Measurements from ENCODE around the gene PSMA2. TPM values are rescaled to one million over a fixed set of nuclear protein-coding genes. Genes with fewer than 3 reads are reported as not detected.

The PSMA2 gene
- total RNA-seq, 1 experiment from 2014 or later, result 228 TPM

DNA sequence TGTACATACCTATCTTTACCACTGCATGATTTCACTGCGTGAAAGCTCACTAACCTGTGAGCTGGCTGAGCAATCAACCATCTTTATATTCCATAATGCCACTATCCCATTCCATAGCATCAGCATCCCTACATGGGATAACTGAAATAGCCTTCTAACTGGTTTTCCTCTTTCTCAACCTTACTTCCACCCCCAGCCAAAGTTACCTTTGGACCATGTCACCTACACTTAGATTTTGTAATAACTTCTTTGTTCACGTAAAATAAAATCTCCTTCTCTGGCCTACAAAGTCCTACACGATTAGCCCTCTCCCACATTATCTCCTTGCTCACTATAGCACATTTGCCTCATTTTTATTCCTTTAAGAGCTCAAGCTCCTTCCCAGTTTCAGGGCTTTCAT lies 2.5 kb downstream of the PSMA2 start:
- POLR2A ChIA-PET, result no interaction called here
- no peak for ATAC-seq
- peak overlapping the region; percentile 20 for H3K4me3 Mint-ChIP-seq

DNA sequence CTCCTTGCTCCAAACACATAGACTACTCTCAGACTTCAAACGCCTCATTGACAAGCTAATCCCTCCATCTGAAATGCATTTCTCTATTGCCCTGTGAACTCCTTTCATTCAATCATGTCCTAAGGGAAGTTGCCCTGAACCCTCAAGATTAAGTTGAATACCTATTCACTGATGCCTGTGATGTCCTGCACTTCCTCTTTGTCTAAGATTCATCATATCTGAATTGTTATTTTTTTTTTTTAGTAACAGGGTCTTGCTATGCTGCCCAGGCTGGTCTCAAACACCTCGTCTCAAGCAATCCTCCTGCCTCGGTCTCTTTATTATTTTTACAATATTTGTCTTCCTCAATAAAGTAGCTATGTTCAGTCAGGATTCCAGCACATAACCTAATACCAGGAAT lies 3.2 kb downstream of the PSMA2 start:
- POLR2A ChIA-PET, result no interaction called here
- H3K4me1 Mint-ChIP-seq, result peaks cover 27% of the 10 kb centered on the region
- H3K27me3 Mint-ChIP-seq (ENCODE audit: low read depth), result no peaks in the 10 kb centered on the region
- no peak overlapping the region for H3K4me3 Mint-ChIP-seq
- DNase-seq (ENCODE audit: low spot score) (no peak), ATAC-seq (no peak)
- peaks cover 41% of the 10 kb centered on the region for H3K36me3 Mint-ChIP-seq
- H3K27ac Mint-ChIP-seq, result peak overlapping the region; percentile 51
- peak; percentile 36; the same call in 1 of the 2 replicates for TF ChIP-seq ZNF121 (CRISPR knock-in tag; IDR thresholded peaks at IDR 0.05)
- TF ChIP-seq, protein P1, sequence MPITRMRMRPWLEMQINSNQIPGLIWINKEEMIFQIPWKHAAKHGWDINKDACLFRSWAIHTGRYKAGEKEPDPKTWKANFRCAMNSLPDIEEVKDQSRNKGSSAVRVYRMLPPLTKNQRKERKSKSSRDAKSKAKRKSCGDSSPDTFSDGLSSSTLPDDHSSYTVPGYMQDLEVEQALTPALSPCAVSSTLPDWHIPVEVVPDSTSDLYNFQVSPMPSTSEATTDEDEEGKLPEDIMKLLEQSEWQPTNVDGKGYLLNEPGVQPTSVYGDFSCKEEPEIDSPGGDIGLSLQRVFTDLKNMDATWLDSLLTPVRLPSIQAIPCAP (CRISPR knock-in tag; IDR thresholded peaks at IDR 0.05), result no peak
- CTCF ChIA-PET, result interaction anchor here (1.4 to 2.3 kb wide), 2 partner anchors 12 to 988 kb away, joined by 5 to 14 read pairs; no protein-coding TSS in a partner anchor
- H3K9me3 Mint-ChIP-seq, result no peaks in the 10 kb centered on the region

More for the DNA sequence above, 2.5 kb downstream of the PSMA2 start:
- Mint-ChIP-seq H3K36me3 (peaks cover 36% of the 10 kb centered on the region), H3K27ac (peak overlapping the region; percentile 12; the same call in 1 of the 2 replicates), H3K9me3 (no peaks in the 10 kb centered on the region), H3K4me1 (peaks cover 27% of the 10 kb centered on the region), H3K27me3 (ENCODE audit: low read depth) (no peaks in the 10 kb centered on the region)
- CTCF ChIA-PET, result interaction anchor here (1.4 to 2.3 kb wide), 3 partner anchors 12 to 989 kb away, joined by 5 to 14 read pairs (median 5); no protein-coding TSS in a partner anchor
- DNase-seq (ENCODE audit: low spot score), result no peak
- TF ChIP-seq TEAD1 (CRISPR knock-in tag; IDR thresholded peaks at IDR 0.05), result no peak
- TF ChIP-seq JUN (CRISPR knock-in tag; IDR thresholded peaks at IDR 0.05), result no peak
- no peak for TF ChIP-seq PRRX2 (CRISPR knock-in tag; IDR thresholded peaks at IDR 0.05)
- TF ChIP-seq, protein P2, sequence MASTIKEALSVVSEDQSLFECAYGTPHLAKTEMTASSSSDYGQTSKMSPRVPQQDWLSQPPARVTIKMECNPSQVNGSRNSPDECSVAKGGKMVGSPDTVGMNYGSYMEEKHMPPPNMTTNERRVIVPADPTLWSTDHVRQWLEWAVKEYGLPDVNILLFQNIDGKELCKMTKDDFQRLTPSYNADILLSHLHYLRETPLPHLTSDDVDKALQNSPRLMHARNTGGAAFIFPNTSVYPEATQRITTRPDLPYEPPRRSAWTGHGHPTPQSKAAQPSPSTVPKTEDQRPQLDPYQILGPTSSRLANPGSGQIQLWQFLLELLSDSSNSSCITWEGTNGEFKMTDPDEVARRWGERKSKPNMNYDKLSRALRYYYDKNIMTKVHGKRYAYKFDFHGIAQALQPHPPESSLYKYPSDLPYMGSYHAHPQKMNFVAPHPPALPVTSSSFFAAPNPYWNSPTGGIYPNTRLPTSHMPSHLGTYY (CRISPR knock-in tag; IDR thresholded peaks at IDR 0.05), result no peak
- TF ChIP-seq, protein P3, sequence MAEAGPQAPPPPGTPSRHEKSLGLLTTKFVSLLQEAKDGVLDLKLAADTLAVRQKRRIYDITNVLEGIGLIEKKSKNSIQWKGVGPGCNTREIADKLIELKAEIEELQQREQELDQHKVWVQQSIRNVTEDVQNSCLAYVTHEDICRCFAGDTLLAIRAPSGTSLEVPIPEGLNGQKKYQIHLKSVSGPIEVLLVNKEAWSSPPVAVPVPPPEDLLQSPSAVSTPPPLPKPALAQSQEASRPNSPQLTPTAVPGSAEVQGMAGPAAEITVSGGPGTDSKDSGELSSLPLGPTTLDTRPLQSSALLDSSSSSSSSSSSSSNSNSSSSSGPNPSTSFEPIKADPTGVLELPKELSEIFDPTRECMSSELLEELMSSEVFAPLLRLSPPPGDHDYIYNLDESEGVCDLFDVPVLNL (CRISPR knock-in tag; IDR thresholded peaks at IDR 0.05; ENCODE audit: borderline replicate concordance, low read depth), result no peak
- TF ChIP-seq JAZF1 (CRISPR knock-in tag; IDR thresholded peaks at IDR 0.05), result no peak
- TF ChIP-seq ZBTB21 (CRISPR knock-in tag; IDR thresholded peaks at IDR 0.05; ENCODE audit: borderline replicate concordance), result no peak

DNA sequence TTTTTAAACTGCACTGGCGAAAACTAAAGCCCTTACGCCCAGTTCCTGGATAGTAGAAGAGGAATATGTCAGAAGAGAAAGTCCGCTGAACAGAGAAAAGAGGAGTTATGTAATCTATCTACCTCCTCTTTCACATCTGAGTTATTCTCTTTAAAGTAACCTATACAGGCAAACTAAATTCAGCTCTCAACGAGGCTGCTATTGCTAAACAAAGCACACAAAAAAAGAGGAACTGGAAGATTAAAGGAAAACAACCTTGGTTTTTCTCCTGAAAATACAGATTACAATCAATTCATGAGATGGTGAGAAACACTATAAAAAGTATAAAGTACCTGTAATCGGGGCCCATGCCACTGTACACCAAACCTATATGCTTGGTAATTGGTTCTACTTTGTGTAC lies 5.8 kb downstream of the PSMA2 start:
- CTCF ChIA-PET, result interaction anchor here (1.1 kb wide), 1 partner anchor 15 kb away, joined by 7 read pairs; no protein-coding TSS in a partner anchor
- no peak for ATAC-seq
- no peak overlapping the region for H3K4me3 Mint-ChIP-seq
- TF ChIP-seq NR1H2 (CRISPR knock-in tag; IDR thresholded peaks at IDR 0.05) (no peak), JUN (CRISPR knock-in tag; IDR thresholded peaks at IDR 0.05) (no peak), SMAD3 (CRISPR knock-in tag; IDR thresholded peaks at IDR 0.05; ENCODE audit: borderline replicate concordance) (no peak), ZNF317 (CRISPR knock-in tag; IDR thresholded peaks at IDR 0.05; ENCODE audit: borderline replicate concordance, low read depth) (no peak), ZNF396 (CRISPR knock-in tag; IDR thresholded peaks at IDR 0.05; ENCODE audit: borderline replicate concordance) (no peak), RORB (CRISPR knock-in tag; IDR thresholded peaks at IDR 0.05) (no peak), MXD4 (CRISPR knock-in tag; IDR thresholded peaks at IDR 0.05; ENCODE audit: borderline replicate concordance) (no peak), ZNF423 (CRISPR knock-in tag; IDR thresholded peaks at IDR 0.05) (no peak)
- TF ChIP-seq, protein P4, sequence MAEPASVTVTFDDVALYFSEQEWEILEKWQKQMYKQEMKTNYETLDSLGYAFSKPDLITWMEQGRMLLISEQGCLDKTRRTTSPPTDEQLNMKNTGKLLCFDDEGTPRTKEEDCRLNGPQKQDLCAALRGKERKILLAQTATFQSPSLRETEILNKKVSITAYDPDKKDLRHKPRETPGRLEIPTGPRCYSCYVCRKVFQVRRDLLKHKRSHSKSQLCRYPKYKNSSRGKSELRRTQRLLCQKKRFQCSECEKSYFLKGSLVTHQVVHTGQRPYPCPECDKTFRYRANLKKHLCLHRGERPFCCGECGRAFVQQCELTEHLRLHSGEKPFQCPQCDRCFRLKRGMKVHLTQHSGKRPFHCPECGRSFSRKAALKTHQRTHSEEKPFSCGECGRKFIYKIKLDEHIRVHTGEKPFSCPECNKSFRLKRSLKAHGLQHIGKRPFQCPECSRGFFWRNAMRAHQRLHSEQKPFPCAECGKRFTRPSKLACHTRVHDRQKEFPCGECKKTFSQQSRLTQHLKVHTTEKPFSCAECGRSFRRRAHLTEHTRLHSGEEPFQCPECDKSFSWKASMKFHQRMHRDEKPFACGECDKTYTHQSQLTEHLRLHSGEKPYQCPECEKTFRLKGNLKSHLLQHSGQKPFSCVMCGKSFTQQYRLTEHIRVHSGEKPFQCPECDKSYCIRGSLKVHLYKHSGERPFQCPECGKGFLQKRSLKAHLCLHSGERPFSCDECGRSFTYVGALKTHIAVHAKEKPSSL (CRISPR knock-in tag; conservative IDR thresholded peaks at IDR 0.05), result no peak
- TF ChIP-seq, protein P5, sequence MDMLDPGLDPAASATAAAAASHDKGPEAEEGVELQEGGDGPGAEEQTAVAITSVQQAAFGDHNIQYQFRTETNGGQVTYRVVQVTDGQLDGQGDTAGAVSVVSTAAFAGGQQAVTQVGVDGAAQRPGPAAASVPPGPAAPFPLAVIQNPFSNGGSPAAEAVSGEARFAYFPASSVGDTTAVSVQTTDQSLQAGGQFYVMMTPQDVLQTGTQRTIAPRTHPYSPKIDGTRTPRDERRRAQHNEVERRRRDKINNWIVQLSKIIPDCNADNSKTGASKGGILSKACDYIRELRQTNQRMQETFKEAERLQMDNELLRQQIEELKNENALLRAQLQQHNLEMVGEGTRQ (CRISPR knock-in tag; IDR thresholded peaks at IDR 0.05), result no peak
- TF ChIP-seq, protein P6, sequence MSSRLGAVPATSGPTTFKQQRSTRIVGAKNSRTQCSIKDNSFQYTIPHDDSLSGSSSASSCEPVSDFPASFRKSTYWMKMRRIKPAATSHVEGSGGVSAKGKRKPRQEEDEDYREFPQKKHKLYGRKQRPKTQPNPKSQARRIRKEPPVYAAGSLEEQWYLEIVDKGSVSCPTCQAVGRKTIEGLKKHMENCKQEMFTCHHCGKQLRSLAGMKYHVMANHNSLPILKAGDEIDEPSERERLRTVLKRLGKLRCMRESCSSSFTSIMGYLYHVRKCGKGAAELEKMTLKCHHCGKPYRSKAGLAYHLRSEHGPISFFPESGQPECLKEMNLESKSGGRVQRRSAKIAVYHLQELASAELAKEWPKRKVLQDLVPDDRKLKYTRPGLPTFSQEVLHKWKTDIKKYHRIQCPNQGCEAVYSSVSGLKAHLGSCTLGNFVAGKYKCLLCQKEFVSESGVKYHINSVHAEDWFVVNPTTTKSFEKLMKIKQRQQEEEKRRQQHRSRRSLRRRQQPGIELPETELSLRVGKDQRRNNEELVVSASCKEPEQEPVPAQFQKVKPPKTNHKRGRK (CRISPR knock-in tag; IDR thresholded peaks at IDR 0.05; ENCODE audit: borderline replicate concordance), result no peak
- TF ChIP-seq, protein P7, sequence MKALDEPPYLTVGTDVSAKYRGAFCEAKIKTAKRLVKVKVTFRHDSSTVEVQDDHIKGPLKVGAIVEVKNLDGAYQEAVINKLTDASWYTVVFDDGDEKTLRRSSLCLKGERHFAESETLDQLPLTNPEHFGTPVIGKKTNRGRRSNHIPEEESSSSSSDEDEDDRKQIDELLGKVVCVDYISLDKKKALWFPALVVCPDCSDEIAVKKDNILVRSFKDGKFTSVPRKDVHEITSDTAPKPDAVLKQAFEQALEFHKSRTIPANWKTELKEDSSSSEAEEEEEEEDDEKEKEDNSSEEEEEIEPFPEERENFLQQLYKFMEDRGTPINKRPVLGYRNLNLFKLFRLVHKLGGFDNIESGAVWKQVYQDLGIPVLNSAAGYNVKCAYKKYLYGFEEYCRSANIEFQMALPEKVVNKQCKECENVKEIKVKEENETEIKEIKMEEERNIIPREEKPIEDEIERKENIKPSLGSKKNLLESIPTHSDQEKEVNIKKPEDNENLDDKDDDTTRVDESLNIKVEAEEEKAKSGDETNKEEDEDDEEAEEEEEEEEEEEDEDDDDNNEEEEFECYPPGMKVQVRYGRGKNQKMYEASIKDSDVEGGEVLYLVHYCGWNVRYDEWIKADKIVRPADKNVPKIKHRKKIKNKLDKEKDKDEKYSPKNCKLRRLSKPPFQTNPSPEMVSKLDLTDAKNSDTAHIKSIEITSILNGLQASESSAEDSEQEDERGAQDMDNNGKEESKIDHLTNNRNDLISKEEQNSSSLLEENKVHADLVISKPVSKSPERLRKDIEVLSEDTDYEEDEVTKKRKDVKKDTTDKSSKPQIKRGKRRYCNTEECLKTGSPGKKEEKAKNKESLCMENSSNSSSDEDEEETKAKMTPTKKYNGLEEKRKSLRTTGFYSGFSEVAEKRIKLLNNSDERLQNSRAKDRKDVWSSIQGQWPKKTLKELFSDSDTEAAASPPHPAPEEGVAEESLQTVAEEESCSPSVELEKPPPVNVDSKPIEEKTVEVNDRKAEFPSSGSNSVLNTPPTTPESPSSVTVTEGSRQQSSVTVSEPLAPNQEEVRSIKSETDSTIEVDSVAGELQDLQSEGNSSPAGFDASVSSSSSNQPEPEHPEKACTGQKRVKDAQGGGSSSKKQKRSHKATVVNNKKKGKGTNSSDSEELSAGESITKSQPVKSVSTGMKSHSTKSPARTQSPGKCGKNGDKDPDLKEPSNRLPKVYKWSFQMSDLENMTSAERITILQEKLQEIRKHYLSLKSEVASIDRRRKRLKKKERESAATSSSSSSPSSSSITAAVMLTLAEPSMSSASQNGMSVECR (CRISPR knock-in tag; IDR thresholded peaks at IDR 0.05; ENCODE audit: borderline replicate concordance), result no peak

More for the DNA sequence above, 5.8 kb downstream of the PSMA2 start:
- POLR2A ChIA-PET, result no interaction called here
- Mint-ChIP-seq H3K27ac (no peak overlapping the region), H3K36me3 (peaks cover 62% of the 10 kb centered on the region), H3K4me1 (peaks cover 27% of the 10 kb centered on the region), H3K27me3 (ENCODE audit: low read depth) (no peaks in the 10 kb centered on the region), H3K9me3 (no peaks in the 10 kb centered on the region)
- no peak for DNase-seq (ENCODE audit: low spot score)
